B cell (primary cell): ENCODE measurements around the gene POT1. TPM values are rescaled to one million over a fixed set of nuclear protein-coding genes. Genes with fewer than 3 reads are reported as not detected.

Experiments
- ATAC-seq: fragments of 200-7000 bp; cut with Tn5 transposase; one replicate; pipeline ENCODE4 v1.10.0; 2021; ENCODE audit warnings: low read depth, mild to moderate bottlenecking, moderate number of reproducible peaks, moderate library complexity
- CTCF ChIA-PET: fragments of 350-600 bp; sonication (Branson Sonifier 250); formaldehyde crosslinking; loops from one replicate; lab custom pipeline; 2021; ENCODE audit warnings: antibody characterized with exemption, inconsistent platforms; lab: Charles Lee
- POLR2A ChIA-PET: fragments of 350-600 bp; sonication (Branson Sonifier 250); formaldehyde crosslinking; loops from one replicate; lab custom pipeline; 2021; ENCODE audit warnings: antibody characterized with exemption; lab: Charles Lee
- DNase-seq: peaks from one replicate; pipeline ENCODE4 v3.0.0; 2013
- H2AFZ ChIP-seq: 2 replicates; pipeline ENCODE4 v1.6.1; 2012; ENCODE audit warnings: mild to moderate bottlenecking, low read depth, low read length; ENCODE audit not compliant: insufficient read depth, poor library complexity, severe bottlenecking
- H3K27ac ChIP-seq, 2 donors: 1 replicate in 1 of 2; 2 replicates in 1 of 2; pipeline ENCODE4 v1.5.1; 2012 to 2013; ENCODE audit warnings: low read length in 2 of 2, mild to moderate bottlenecking in 2 of 2, moderate library complexity in 1 of 2
- H3K27me3 ChIP-seq, 4 experiments: fragments of 200-600 bp in 1 of 4; sonication (generic) in 1 of 4; replicated peaks in 1 of 4; 1 replicate in 2 of 4; 2 replicates in 2 of 4; pipeline versions ENCODE4 v1.6.1 to v1.7.0; 2013 to 2016; ENCODE audit warnings: low read length in 3 of 4, mild to moderate bottlenecking in 2 of 4, mixed read lengths in 1 of 4, moderate library complexity in 1 of 4; ENCODE audit not compliant: insufficient read depth in 4 of 4, control insufficient read depth in 3 of 4; ENCODE audit errors: control extremely low read depth in 1 of 4
- H3K36me3 ChIP-seq, 2 experiments: replicated peaks in 1 of 2; 1 replicate in 1 of 2; 2 replicates in 1 of 2; pipeline versions ENCODE4 v1.6.1 to v1.7.1; 2013; ENCODE audit warnings: low read length in 1 of 2; ENCODE audit not compliant: insufficient read depth in 2 of 2, control insufficient read depth in 1 of 2; ENCODE audit errors: control extremely low read depth in 1 of 2, extremely low read depth in 1 of 2
- H3K4me1 ChIP-seq, 2 donors: fragments of 200-600 bp in 1 of 2; sonication (generic) in 1 of 2; 1 replicate in 1 of 2; 2 replicates in 1 of 2; pipeline versions ENCODE4 v1.5.1 to v1.6.1; 2013 to 2017; ENCODE audit warnings: low read length in 2 of 2; ENCODE audit not compliant: control insufficient read depth in 2 of 2, insufficient read depth in 2 of 2
- H3K4me2 ChIP-seq: replicated peaks from 2 replicates; pipeline ENCODE3; 2012; ENCODE audit warnings: mild to moderate bottlenecking, low read depth, low read length; ENCODE audit not compliant: poor library complexity, severe bottlenecking
- H3K4me3 ChIP-seq, 5 experiments: fragments of 200-600 bp in 1 of 5; sonication (generic) in 1 of 5; 1 replicate in 3 of 5; 2 replicates in 2 of 5; pipeline versions ENCODE4 v1.5.1 to v1.7.0; 2011 to 2016; ENCODE audit warnings: low read length in 4 of 5, mild to moderate bottlenecking in 4 of 5, low read depth in 2 of 5, control low read depth in 1 of 5, moderate library complexity in 1 of 5; ENCODE audit not compliant: insufficient read depth in 1 of 5; ENCODE audit errors: control extremely low read depth in 1 of 5, extremely low read depth in 1 of 5
- H3K79me2 ChIP-seq: fragments of 200-600 bp; sonication (generic); one replicate; pipeline ENCODE4 v1.6.0; 2016; ENCODE audit warnings: low read length; ENCODE audit not compliant: control insufficient read depth, insufficient read depth
- H3K9ac ChIP-seq: fragments of 200-600 bp; sonication (generic); 2 replicates; pipeline ENCODE4 v1.6.1; 2017; ENCODE audit warnings: mild to moderate bottlenecking, low read length, moderate library complexity
- H3K9me3 ChIP-seq, 3 donors: one replicate each; pipeline versions ENCODE4 v1.6.1 to v1.7.1; 2013; ENCODE audit warnings: low read length in 2 of 3; ENCODE audit not compliant: control insufficient read depth in 2 of 3, insufficient read depth in 1 of 3; ENCODE audit errors: control extremely low read depth in 1 of 3
- H4K20me1 ChIP-seq: 2 replicates; pipeline ENCODE4 v1.6.0; 2012; ENCODE audit warnings: mild to moderate bottlenecking, low read length; ENCODE audit not compliant: insufficient read depth, control insufficient read depth, poor library complexity, severe bottlenecking
- H3K27ac Mint-ChIP-seq: one replicate; pipeline ENCODE4 v1.8.0; 2021; ENCODE audit warnings: mixed read lengths
- H3K27me3 Mint-ChIP-seq: one replicate; pipeline ENCODE4 v1.8.0; 2021; ENCODE audit warnings: mixed read lengths
- H3K4me1 Mint-ChIP-seq: one replicate; pipeline ENCODE4 v1.8.0; 2021; ENCODE audit warnings: mixed read lengths
- H3K4me3 Mint-ChIP-seq: one replicate; pipeline ENCODE4 v1.8.0; 2021; ENCODE audit warnings: mixed read lengths
- H3K9me3 Mint-ChIP-seq: one replicate; pipeline ENCODE4 v1.8.0; 2022; ENCODE audit warnings: mixed read lengths; ENCODE audit not compliant: insufficient read depth
- EZH2 ChIP-seq: IDR thresholded peaks from 2 replicates; pipeline ENCODE4 v1.6.1; 2012; ENCODE audit warnings: borderline replicate concordance, low read depth, mild to moderate bottlenecking, moderate library complexity, low read length; ENCODE audit not compliant: insufficient read depth, poor library complexity, severe bottlenecking
- WGBS: methylation state at CpG from one replicate; pipeline ENCODE4 v1.1.5; 2013; ENCODE audit warnings: missing lambda C conversion rate; ENCODE audit not compliant: insufficient coverage; 5-methylcytosine and 5-hydroxymethylcytosine counted together
- intact Hi-C: fragments of 100-400 bp; cut with micrococcal nuclease; formaldehyde crosslinking; loops from one replicate; pipeline ENCODE4 v1.10.0; 2022
- polyA plus RNA-seq: library from polyadenylated mRNA; depleted of rRNA; stranded (reverse); fragments of >200 nt; gene quantifications from 2 replicates; pipeline ENCODE4 v1.2.3, GENCODE V29; 2012
- total RNA-seq, 2 donors: library from RNA; stranded (reverse); fragments of 120-200 nt in 1 of 2; gene quantifications; 1 replicate in 1 of 2; 2 replicates in 1 of 2; pipeline versions ENCODE4 v1.2.3 to v1.2.4, GENCODE V29; 2013 to 2022
- TF ChIP-seq, protein P1 (sequence below): fragments of 200-600 bp; IDR thresholded peaks from one replicate; pipeline ENCODE4 v1.8.0; 2022; ENCODE audit warnings: antibody characterized with exemption, mild to moderate bottlenecking

POT1 gene
- total and polyA plus RNA-seq, 2 donors (not counting 1 experiment from before 2014, with no cell fraction given), result 12.2 to 32.3 TPM

DNA sequence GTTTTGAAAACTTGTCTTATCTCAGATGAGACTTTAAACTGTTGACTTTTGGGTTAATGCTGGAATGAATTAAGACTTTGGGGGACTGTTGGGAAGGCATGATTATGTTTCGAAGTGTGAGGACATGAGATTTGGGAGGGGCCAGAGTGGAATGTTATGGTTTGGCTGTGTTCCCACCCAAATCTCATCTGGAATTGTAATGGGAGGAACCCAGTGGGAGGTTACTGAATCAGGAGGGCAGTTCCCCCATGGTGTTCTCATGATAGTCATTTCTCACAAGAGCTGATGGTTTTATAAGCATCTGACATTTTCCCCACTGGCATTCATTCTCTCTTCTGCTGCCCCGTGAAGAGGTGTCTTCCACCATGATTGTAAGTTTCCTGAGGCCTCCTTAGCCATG lies 13.8 kb upstream of the POT1 start:
- Mint-ChIP-seq H3K27me3 (peaks cover 11% of the 10 kb centered on the region), H3K27ac (no peak overlapping the region), H3K9me3 (peaks cover 4% of the 10 kb centered on the region), H3K4me1 (no peaks in the 10 kb centered on the region), H3K4me3 (no peak overlapping the region)
- Histone ChIP-seq H3K4me3 (no peak overlapping the region), H4K20me1 (no peaks in the 10 kb centered on the region), H3K36me3 (no peaks in the 10 kb centered on the region), H3K9ac (no peak overlapping the region), H3K9me3 (peaks cover 0 to 6% (median 0%) of the 10 kb centered on the region in 3 donors), H3K79me2 (no peaks in the 10 kb centered on the region), H3K27me3 (no peaks in the 10 kb centered on the region), H3K27ac (no peak overlapping the region), H2AFZ (no peak overlapping the region), H3K4me1 (no peaks in the 10 kb centered on the region), H3K4me2 (no peak overlapping the region)
- no peak for ATAC-seq
- no peak for DNase-seq
- ChIA-PET POLR2A (no interaction called here), CTCF (no interaction called here)
- WGBS, result 94% methylated on average over 2 of the region's 2 CpGs
- intact Hi-C loops, result no loop called here
- TF ChIP-seq EZH2, result no peak
- TF ChIP-seq, protein P1, sequence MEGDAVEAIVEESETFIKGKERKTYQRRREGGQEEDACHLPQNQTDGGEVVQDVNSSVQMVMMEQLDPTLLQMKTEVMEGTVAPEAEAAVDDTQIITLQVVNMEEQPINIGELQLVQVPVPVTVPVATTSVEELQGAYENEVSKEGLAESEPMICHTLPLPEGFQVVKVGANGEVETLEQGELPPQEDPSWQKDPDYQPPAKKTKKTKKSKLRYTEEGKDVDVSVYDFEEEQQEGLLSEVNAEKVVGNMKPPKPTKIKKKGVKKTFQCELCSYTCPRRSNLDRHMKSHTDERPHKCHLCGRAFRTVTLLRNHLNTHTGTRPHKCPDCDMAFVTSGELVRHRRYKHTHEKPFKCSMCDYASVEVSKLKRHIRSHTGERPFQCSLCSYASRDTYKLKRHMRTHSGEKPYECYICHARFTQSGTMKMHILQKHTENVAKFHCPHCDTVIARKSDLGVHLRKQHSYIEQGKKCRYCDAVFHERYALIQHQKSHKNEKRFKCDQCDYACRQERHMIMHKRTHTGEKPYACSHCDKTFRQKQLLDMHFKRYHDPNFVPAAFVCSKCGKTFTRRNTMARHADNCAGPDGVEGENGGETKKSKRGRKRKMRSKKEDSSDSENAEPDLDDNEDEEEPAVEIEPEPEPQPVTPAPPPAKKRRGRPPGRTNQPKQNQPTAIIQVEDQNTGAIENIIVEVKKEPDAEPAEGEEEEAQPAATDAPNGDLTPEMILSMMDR, result no peak

DNA sequence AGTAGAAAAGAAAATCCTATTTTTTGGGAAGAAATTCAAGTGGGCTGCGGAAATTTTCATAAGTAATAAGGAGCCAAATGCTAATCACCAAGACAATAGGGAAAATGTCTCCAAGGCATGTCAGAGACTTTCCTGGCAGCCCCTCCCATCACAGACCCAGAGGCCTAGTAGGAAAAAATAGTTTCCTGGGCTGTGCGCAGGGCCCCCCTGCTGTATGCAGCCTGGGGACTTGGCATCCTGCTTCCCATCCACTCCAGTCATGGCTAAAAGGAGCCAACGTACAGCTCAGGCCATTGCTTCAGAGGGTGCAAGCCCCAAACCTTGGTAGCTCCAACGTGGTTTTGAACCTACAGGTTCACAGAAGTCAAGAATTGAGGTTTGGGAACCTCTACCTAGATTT lies 12.8 kb upstream of the POT1 start:
- 71% methylated on average over 4 of the region's 4 CpGs for WGBS
- H3K36me3 ChIP-seq, result no peaks in the 10 kb centered on the region
- H3K79me2 ChIP-seq, result no peaks in the 10 kb centered on the region
- H3K4me3 ChIP-seq, result no peak overlapping the region
- no peak overlapping the region for H3K4me2 ChIP-seq
- DNase-seq, result no peak
- H3K27me3 ChIP-seq, result no peaks in the 10 kb centered on the region
- ChIA-PET CTCF (no interaction called here), POLR2A (no interaction called here)
- TF ChIP-seq, protein P1, result no peak
- no peak for TF ChIP-seq EZH2
- H3K9ac ChIP-seq, result no peak overlapping the region
- H3K4me1 ChIP-seq, result no peaks in the 10 kb centered on the region
- H4K20me1 ChIP-seq, result no peaks in the 10 kb centered on the region
- H3K9me3 Mint-ChIP-seq, result peaks cover 4% of the 10 kb centered on the region
- ATAC-seq, result no peak
- intact Hi-C loops, result no loop called here
- peaks cover 8% of the 10 kb centered on the region for H3K27me3 Mint-ChIP-seq
- H2AFZ ChIP-seq, result no peak overlapping the region
- H3K4me1 Mint-ChIP-seq, result no peaks in the 10 kb centered on the region
- peaks cover 0 to 6% (median 0%) of the 10 kb centered on the region in 3 donors for H3K9me3 ChIP-seq
- H3K27ac Mint-ChIP-seq, result no peak overlapping the region
- no peak overlapping the region for H3K4me3 Mint-ChIP-seq
- H3K27ac ChIP-seq, result no peak overlapping the region
